IPS-20b (cell line): ENCODE measurements around the gene PHLPP1.
"Not testable (repeated sequence)": the region's sequence is repeated elsewhere in the genome, so short reads cannot be mapped to it uniquely, and the experiment has no call there.

Experiments
- H3K27ac ChIP-seq: one replicate; pipeline ENCODE4 v1.5.1; 2013; ENCODE audit warnings: low read length
- H3K27me3 ChIP-seq: 2 replicates; pipeline ENCODE4 v1.6.1; 2013; ENCODE audit warnings: mild to moderate bottlenecking, low read length, inconsistent platforms; ENCODE audit not compliant: insufficient read depth
- H3K36me3 ChIP-seq: 2 replicates; pipeline ENCODE4 v1.6.1; 2013; ENCODE audit warnings: low read depth, mild to moderate bottlenecking, inconsistent platforms, low read length, moderate library complexity; ENCODE audit not compliant: insufficient read depth
- H3K4me1 ChIP-seq: 2 replicates; pipeline ENCODE4 v1.6.1; 2013; ENCODE audit warnings: mild to moderate bottlenecking, control low read depth, inconsistent platforms, low read length, moderate library complexity; ENCODE audit not compliant: insufficient read depth
- H3K4me3 ChIP-seq: 2 replicates; pipeline ENCODE4 v1.5.1; 2013; ENCODE audit warnings: mild to moderate bottlenecking, low read length, inconsistent platforms
- H3K9ac ChIP-seq: 2 replicates; pipeline ENCODE4 v1.6.1; 2013; ENCODE audit warnings: low read depth, mild to moderate bottlenecking, inconsistent platforms, low read length, moderate library complexity
- H3K9me3 ChIP-seq: 2 replicates; pipeline ENCODE4 v1.6.1; 2013; ENCODE audit warnings: mild to moderate bottlenecking, low read depth, low read length, inconsistent platforms; ENCODE audit not compliant: insufficient read depth

Gene PHLPP1

DNA sequence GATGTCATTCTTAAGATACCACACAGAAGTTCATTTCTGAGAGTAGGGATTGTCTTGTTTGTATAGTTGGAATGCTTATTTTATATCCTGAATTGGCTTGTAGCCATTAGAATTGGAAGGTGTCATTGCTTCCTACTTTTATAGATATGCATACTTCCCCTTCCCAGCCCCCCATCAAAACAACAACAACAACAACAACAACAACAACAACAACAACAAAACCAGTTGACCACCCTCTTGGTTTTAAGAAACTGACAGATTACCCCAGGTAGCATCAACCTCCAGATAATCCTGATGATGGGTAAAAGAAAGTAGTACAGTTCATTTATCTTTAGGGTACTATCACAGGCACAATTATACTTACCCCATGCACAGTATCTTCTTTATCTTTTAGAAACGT lies 20.0 kb downstream of the PHLPP1 start:
- H3K9me3 ChIP-seq, result 0 out of 2 replicates have a peak, but pooled peaks cover 6% of the 10 kb centered on the region
- peaks cover 6% of the 10 kb centered on the region; the same call in 1 of the 2 replicates for H3K36me3 ChIP-seq
- no peak overlapping the region for H3K4me3 ChIP-seq
- H3K4me1 ChIP-seq, result peaks cover 37% of the 10 kb centered on the region
- no peak overlapping the region for H3K9ac ChIP-seq
- H3K27ac ChIP-seq, result no peak overlapping the region
- H3K27me3 ChIP-seq, result no peaks in the 10 kb centered on the region

DNA sequence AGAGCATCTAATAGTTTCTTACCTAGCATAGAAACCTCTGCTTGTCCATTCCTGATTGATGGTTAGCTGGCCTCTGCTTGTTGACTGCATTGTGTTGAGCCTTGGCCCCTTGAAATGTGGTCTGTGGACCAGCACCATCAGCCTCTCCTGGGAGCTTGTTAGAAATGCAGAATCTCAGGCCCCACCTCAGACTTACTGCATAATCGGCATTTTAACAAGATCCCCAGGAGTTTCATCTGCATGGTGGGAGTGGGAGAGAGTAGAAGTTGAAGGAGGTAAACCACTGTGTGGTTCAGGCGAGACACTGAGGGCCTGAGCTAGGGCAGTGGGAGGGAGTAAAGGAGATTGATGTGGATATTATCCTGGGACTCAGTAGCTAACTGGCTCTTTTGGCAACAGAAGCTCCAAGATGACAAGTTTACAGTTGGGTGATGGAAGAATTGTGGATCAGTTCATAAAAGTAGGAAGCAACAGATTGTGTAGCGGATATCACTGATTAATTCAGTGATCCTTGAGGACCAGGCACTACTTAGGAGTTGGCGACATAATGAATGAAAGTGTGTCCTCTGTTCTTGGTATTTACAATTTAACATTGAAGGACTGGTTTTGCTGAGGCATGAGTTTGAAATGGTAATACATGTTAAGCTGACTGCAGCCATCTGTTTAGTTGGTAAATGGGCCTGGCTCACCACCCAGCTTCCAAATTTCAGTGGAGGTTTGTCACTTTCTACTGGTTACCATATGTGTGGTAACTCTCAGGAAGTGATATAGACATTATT lies 20.9 kb downstream of the PHLPP1 start:
- Histone ChIP-seq H3K9ac (no peak overlapping the region), H3K27me3 (no peaks in the 10 kb centered on the region), H3K36me3 (peaks cover 5% of the 10 kb centered on the region; the same call in 1 of the 2 replicates), H3K27ac (no peak overlapping the region), H3K4me1 (peaks cover 42% of the 10 kb centered on the region), H3K4me3 (no peak overlapping the region), H3K9me3 (0 out of 2 replicates have a peak, but pooled peaks cover 6% of the 10 kb centered on the region)

DNA sequence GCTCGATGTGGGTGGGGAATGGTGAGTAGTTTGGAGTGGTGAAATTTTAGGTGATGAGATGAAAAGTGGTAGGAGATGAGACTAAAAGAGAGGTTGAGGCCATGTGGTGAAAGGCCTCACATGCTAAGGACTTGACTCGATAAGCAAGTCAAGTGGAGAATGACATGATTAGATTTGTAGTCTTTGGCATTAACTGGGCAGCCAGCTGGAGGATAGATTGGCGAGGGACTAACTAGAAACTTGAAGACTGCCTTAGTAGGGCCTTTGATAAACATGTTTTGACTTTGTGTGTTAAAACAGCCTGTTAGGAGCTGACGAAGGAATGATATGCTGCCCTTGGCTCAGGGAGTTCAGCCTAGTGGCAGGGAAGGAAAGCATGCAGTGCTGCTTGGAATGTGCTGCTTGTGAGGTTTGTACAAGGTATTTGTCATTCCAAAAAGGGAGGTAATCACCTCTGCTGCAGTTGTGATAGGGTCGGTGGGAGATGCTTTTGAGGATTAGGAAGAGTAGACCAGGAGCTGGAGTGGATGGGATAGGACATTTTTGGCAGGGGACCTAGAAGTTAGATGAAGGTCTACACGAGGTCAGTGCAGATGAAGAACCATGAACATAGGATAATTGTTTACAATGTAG lies 22.0 kb downstream of the PHLPP1 start:
- H3K9ac ChIP-seq, result no peak overlapping the region
- H3K36me3 ChIP-seq, result no peaks in the 10 kb centered on the region
- no peak overlapping the region for H3K4me3 ChIP-seq
- no peak overlapping the region for H3K27ac ChIP-seq
- H3K9me3 ChIP-seq, result no peaks in the 10 kb centered on the region
- H3K27me3 ChIP-seq, result no peaks in the 10 kb centered on the region
- H3K4me1 ChIP-seq, result peaks cover 49% of the 10 kb centered on the region

DNA sequence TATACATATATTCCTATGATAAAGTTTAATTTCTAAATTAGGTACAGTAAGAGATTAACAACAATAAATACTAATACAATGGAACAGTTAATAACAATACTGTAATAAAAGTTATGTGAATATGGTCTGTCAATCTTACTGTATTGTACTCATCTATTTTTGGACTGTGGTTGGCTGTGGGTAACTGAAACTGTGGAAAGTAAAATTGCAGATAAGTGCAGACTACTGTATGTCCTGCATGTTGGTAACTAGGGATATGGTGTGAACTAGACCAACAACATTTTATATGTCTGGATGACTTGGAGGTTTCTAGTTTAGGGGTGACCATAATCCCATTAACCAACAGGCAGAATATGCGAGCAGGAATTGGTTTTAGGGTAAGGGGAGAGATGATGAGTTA lies 23.3 kb downstream of the PHLPP1 start:
- Histone ChIP-seq H3K27me3 (no peaks in the 10 kb centered on the region), H3K4me3 (no peak overlapping the region), H3K4me1 (peaks cover 50% of the 10 kb centered on the region), H3K36me3 (no peaks in the 10 kb centered on the region), H3K9ac (no peak overlapping the region), H3K27ac (no peak overlapping the region), H3K9me3 (no peaks in the 10 kb centered on the region)

DNA sequence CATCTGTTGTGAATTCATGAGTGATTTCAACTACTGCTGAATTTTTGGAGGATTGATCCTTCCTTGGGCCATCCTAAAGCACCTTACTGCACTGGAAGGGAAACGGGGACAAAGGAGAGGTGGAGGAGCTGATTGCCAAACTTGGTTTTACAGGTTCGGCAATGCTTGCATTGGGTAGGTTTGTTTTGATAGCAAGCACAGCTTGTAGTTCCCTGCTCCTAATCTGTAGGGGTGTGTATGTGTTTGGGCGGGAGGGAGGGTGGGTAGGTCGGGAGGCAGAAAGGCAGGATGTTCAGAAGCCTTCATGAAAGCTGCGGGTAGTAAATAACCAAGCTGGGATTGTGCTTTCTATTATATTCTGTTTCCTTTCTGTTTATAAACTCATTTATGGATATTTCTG lies 24.6 kb downstream of the PHLPP1 start:
- H3K4me1 ChIP-seq, result peaks cover 61% of the 10 kb centered on the region
- H3K9me3 ChIP-seq, result no peaks in the 10 kb centered on the region
- H3K27me3 ChIP-seq, result no peaks in the 10 kb centered on the region
- H3K9ac ChIP-seq, result no peak overlapping the region
- H3K36me3 ChIP-seq, result no peaks in the 10 kb centered on the region
- H3K4me3 ChIP-seq, result no peak overlapping the region
- no peak overlapping the region for H3K27ac ChIP-seq

DNA sequence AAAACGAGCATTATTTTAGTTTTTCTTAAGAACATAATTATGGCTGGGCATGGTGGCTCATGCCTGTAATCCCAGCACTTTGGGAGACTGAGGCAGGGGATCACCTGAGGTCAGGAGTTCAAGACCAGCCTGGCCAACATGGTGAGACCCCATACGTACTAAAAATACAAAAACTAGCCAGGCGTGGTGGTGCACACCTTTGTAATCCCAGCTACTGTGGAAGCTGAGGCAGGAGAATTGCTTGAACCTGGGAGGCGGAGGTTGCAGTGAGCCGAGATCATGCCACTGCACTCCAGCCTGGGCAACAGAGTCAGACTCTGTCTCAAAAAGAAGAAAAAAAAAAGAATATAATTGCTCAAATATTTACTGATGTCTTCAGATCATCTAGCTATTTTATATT lies 25.3 kb downstream of the PHLPP1 start:
- not testable (repeated sequence) for H3K9me3 ChIP-seq, H3K4me3 ChIP-seq, H3K27ac ChIP-seq, H3K36me3 ChIP-seq, H3K9ac ChIP-seq, H3K27me3 ChIP-seq
- peaks cover 60% of the 10 kb centered on the region for H3K4me1 ChIP-seq

DNA sequence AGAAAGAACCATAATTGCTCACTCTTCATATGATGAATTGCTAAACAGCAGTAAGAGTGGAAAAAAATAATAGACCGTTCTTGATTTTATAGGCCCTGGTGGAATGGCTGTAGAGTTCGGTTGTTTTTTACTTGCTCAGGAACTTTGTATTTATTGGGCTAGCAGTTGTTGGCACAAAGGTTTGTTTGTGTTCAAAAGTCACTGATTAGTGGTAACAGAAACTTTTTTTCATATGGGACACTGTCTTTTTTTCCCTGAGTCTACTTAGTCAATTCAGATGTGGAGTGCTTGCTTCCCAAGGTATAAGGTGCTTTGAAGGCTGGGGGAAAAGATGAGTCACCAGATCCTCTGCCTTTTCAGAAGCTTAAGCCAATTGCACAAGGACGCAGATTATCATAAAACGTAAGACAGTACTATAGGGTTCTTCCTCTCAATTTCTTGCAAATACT lies 25.8 kb downstream of the PHLPP1 start:
- Histone ChIP-seq H3K27ac (no peak overlapping the region), H3K4me3 (no peak overlapping the region), H3K27me3 (no peaks in the 10 kb centered on the region), H3K36me3 (no peaks in the 10 kb centered on the region), H3K9ac (no peak overlapping the region), H3K9me3 (no peaks in the 10 kb centered on the region), H3K4me1 (peaks cover 57% of the 10 kb centered on the region)

DNA sequence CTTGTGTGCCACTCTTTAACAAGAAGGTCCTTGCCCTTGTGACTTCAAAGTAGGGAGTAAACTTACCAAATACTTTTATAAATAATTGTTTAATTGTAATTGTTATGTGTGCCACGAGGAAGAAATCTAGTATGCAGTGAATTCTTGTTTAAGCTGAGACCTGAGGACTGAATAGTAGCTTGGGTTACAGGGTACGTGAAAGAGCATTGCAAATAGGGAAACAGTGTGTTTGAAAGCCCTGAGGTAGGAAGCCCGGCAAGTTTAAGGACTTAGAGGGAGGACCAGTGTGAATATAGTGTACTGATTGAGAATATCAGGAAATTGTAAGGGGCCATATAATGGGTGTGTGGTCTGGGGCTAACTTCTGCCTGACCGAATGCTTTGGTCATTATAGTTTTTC lies 26.2 kb downstream of the PHLPP1 start:
- H3K4me3 ChIP-seq, result no peak overlapping the region
- H3K9ac ChIP-seq, result no peak overlapping the region
- no peaks in the 10 kb centered on the region for H3K9me3 ChIP-seq
- no peaks in the 10 kb centered on the region for H3K36me3 ChIP-seq
- H3K27me3 ChIP-seq, result no peaks in the 10 kb centered on the region
- peaks cover 53% of the 10 kb centered on the region for H3K4me1 ChIP-seq
- no peak overlapping the region for H3K27ac ChIP-seq

DNA sequence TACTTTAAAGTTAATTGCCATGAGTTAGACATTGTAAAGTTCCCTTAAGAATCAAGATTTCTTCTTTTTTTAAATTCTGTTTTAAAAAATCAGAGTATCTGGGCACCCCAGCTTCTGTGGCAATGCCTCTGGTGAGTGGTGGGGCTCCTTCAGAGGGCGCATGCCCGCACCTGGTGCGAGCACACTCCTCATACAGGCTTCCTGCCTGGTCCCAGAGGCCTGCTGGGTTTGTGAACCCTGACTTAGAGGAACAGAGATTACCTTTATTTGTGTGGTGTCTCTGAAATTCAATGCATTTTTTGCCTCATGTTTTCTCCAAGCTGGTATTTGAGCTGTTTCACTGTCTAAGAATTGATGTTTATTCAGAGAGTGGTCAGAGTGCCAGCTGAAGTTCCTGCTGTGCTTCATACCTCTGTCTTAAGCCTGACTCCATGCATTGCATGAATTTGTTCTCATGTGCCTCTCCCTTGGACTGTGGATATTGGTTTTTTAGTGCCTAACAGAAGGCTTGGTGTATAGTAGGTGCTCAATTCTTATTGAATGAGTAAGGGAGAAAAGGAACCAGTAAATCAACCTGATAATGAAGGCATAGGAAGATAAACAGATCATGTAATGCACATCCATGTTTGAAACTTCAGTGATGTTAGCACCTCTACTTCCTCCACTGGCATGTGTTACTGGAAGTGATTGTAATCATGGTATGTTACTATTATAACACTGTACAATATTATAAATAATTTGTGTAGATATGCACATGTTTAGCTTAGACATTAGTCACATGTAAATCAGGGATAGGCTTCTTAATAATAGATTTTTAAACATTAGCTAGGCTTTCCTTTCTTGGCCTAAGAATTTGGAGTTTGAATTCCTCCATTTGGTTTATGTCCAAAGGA lies 29.0 kb downstream of the PHLPP1 start:
- H3K9me3 ChIP-seq, result no peaks in the 10 kb centered on the region
- no peaks in the 10 kb centered on the region for H3K27me3 ChIP-seq
- no peaks in the 10 kb centered on the region for H3K36me3 ChIP-seq
- peak overlapping the region; percentile 18; the same call in 1 of the 2 replicates for H3K9ac ChIP-seq
- no peak overlapping the region for H3K4me3 ChIP-seq
- H3K4me1 ChIP-seq, result peaks cover 51% of the 10 kb centered on the region
- H3K27ac ChIP-seq, result peak overlapping the region; percentile 25

DNA sequence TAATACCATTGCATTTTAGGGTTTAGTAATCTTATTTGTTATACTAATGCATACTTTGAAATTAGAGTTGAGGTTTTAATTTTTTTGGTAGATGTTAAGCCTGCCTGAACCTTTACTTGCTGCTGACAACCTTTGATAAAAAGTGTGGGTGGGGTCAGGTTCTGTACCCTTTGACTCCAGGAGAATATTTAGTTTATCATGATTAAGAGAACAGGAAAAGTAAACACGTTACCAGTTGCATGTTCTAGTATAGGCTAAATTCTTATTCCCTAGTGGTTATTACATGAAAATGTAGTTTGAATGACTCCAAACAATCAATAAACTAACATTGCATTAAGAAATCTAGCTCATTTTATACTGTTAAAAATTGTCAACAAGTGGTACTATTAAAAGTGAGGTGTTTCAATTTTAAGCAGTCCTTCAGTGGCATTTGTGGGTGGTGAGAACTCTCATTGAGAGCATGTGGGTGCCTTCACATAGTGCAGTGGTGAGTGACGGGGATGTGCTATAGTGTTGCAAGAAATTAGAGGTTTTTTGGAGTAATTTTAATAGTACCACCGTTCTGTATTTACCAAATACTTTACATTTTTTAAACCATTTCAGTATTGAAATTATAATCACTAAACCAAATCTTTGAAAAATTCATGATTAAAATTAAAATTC lies 29.9 kb downstream of the PHLPP1 start:
- H3K27ac ChIP-seq, result no peak overlapping the region
- H3K4me3 ChIP-seq, result no peak overlapping the region
- H3K4me1 ChIP-seq, result peaks cover 53% of the 10 kb centered on the region
- H3K9me3 ChIP-seq, result no peaks in the 10 kb centered on the region
- H3K9ac ChIP-seq, result no peak overlapping the region; the same call in 1 of the 2 replicates
- no peaks in the 10 kb centered on the region for H3K27me3 ChIP-seq
- no peaks in the 10 kb centered on the region for H3K36me3 ChIP-seq

DNA sequence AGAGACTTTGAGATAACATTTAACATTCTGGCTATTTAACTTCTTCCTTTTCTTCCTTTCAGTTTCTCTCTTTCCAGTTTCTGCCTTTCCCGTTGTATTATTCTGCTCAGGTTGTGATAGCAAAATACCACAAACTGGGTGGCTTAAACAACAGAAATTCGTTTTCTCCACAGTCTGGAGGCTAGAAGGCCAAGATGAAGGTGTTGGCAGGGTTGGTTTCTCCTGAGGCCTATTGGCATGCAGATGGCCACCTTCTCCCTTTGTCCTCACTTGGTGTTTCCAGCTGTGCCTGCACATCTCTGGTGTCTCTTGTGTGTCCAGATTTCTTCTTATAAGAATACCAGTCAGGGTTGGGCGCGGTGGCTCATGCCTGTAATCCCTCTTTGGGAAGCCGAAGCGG lies 34.0 kb downstream of the PHLPP1 start:
- Histone ChIP-seq H3K4me1 (peaks cover 68% of the 10 kb centered on the region), H3K36me3 (no peaks in the 10 kb centered on the region), H3K9ac (no peak overlapping the region)

More for the DNA sequence above, 34.0 kb downstream of the PHLPP1 start:
- H3K27me3 ChIP-seq, result no peaks in the 10 kb centered on the region
- H3K4me3 ChIP-seq, result no peak overlapping the region
- no peak overlapping the region for H3K27ac ChIP-seq
- H3K9me3 ChIP-seq, result no peaks in the 10 kb centered on the region
